ENCODE results near the gene PSMB2. TPM values are rescaled to one million over a fixed set of nuclear protein-coding genes. Genes with fewer than 3 reads are reported as not detected.

Gene PSMB2
- total RNA-seq, 1 donor from 2014 or later, result 98.6 TPM

GRCh38 chr1:35619237-35620121 lies 21.8 kb downstream of the PSMB2 start:
- Mint-ChIP-seq H3K9me3 (ENCODE audit: unreplicated experiment) (no peaks in the 10 kb centered on the region), H3K4me3 (ENCODE audit: unreplicated experiment) (no peak overlapping the region), H3K4me1 (ENCODE audit: low read depth, unreplicated experiment) (no peaks in the 10 kb centered on the region), H3K27ac (ENCODE audit: unreplicated experiment) (no peak overlapping the region), H3K36me3 (ENCODE audit: low read depth, unreplicated experiment) (peaks cover 15% of the 10 kb centered on the region), H3K27me3 (ENCODE audit: low read depth, unreplicated experiment) (no peaks in the 10 kb centered on the region)
- DNase-seq (ENCODE audit: low read depth) (no peak), FAIRE-seq (no peak)
- Histone ChIP-seq H4K20me1 (ENCODE audit: insufficient read depth, low read length) (peaks cover 77% of the 10 kb centered on the region), H2AFZ (ENCODE audit: low read depth, low read length) (no peak overlapping the region), H3K9me3 (ENCODE audit: insufficient read depth, low read depth, low read length) (no peaks in the 10 kb centered on the region), H3K27ac (ENCODE audit: low read depth, low read length) (no peak overlapping the region), H3K4me3 (ENCODE audit: insufficient read depth, low read depth, low read length) (no peak overlapping the region), H3K4me2 (ENCODE audit: low read length) (no peak overlapping the region), H3K36me3 (ENCODE audit: insufficient read depth, low read length) (peaks cover 15% of the 10 kb centered on the region), H3K79me2 (ENCODE audit: insufficient read depth, low read length) (peaks cover 75% of the 10 kb centered on the region), H3K27me3 (ENCODE audit: insufficient read depth, low read length) (no peaks in the 10 kb centered on the region), H3K9ac (ENCODE audit: low read length) (no peak overlapping the region), H3K4me1 (ENCODE audit: insufficient read depth, low read length) (no peaks in the 10 kb centered on the region)
- TF ChIP-seq CTCF (IDR thresholded peaks at IDR 0.05; ENCODE audit: insufficient read depth, low read depth, low read length), result no peak
- no peak for TF ChIP-seq EZH2 (IDR thresholded peaks at IDR 0.05; ENCODE audit: insufficient read depth, low read length)

- Mint-ChIP-seq H3K9me3 (ENCODE audit: unreplicated experiment) (no peaks in the 10 kb centered on the region), H3K4me1 (ENCODE audit: low read depth, unreplicated experiment) (no peaks in the 10 kb centered on the region), H3K4me3 (ENCODE audit: unreplicated experiment) (no peak overlapping the region), H3K27ac (ENCODE audit: unreplicated experiment) (no peak overlapping the region), H3K36me3 (ENCODE audit: low read depth, unreplicated experiment) (peaks cover 8% of the 10 kb centered on the region), H3K27me3 (ENCODE audit: low read depth, unreplicated experiment) (no peaks in the 10 kb centered on the region)
- Histone ChIP-seq H3K9ac (ENCODE audit: low read length) (no peak overlapping the region), H3K79me2 (ENCODE audit: insufficient read depth, low read length) (peaks cover 75% of the 10 kb centered on the region), H3K4me2 (ENCODE audit: low read length) (no peak overlapping the region), H2AFZ (ENCODE audit: low read depth, low read length) (no peak overlapping the region), H3K4me1 (ENCODE audit: insufficient read depth, low read length) (no peaks in the 10 kb centered on the region), H3K36me3 (ENCODE audit: insufficient read depth, low read length) (peaks cover 21% of the 10 kb centered on the region), H3K27ac (ENCODE audit: low read depth, low read length) (no peak overlapping the region), H3K27me3 (ENCODE audit: insufficient read depth, low read length) (no peaks in the 10 kb centered on the region), H3K9me3 (ENCODE audit: insufficient read depth, low read depth, low read length) (no peaks in the 10 kb centered on the region), H4K20me1 (ENCODE audit: insufficient read depth, low read length) (peaks cover 66% of the 10 kb centered on the region), H3K4me3 (ENCODE audit: insufficient read depth, low read depth, low read length) (no peak overlapping the region)
- TF ChIP-seq CTCF (IDR thresholded peaks at IDR 0.05; ENCODE audit: insufficient read depth, low read depth, low read length), result no peak
- no peak for TF ChIP-seq EZH2 (IDR thresholded peaks at IDR 0.05; ENCODE audit: insufficient read depth, low read length)
- DNase-seq (ENCODE audit: low read depth), result no peak
- FAIRE-seq, result no peak
Observed at GRCh38 chr1:35615440-35615839, 25.9 kb downstream of the PSMB2 start.

DNA sequence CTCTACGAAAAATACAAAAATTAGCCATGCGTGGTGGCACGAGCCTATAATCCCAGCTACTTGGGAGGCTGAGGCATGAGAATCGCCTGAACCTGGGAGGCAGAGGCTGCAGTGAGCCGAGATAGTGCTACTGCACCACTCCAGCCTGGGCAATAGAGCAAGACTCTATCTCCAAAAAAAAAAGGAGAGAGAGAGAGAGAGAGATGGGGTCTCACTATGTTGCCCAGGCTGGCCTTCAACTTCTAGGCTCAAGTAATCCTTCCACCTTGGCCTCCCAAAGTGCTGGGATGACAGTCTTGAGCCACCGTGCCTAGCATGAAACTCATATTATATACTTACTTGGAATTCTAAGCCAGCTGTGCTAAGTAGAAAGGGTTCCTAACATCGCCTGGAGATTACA lies 29.7 kb downstream of the PSMB2 start:
- peaks cover 61% of the 10 kb centered on the region for H4K20me1 ChIP-seq (ENCODE audit: insufficient read depth, low read length)
- no peak overlapping the region for H2AFZ ChIP-seq (ENCODE audit: low read depth, low read length)
- peaks cover 66% of the 10 kb centered on the region for H3K79me2 ChIP-seq (ENCODE audit: insufficient read depth, low read length)
- H3K27me3 Mint-ChIP-seq (ENCODE audit: low read depth, unreplicated experiment), result no peaks in the 10 kb centered on the region
- H3K36me3 ChIP-seq (ENCODE audit: insufficient read depth, low read length), result peaks cover 28% of the 10 kb centered on the region
- H3K4me1 Mint-ChIP-seq (ENCODE audit: low read depth, unreplicated experiment), result peaks cover 8% of the 10 kb centered on the region
- H3K4me3 ChIP-seq (ENCODE audit: insufficient read depth, low read depth, low read length), result no peak overlapping the region
- H3K27ac ChIP-seq (ENCODE audit: low read depth, low read length), result no peak overlapping the region
- no peaks in the 10 kb centered on the region for H3K9me3 ChIP-seq (ENCODE audit: insufficient read depth, low read depth, low read length)
- H3K9me3 Mint-ChIP-seq (ENCODE audit: unreplicated experiment), result no peaks in the 10 kb centered on the region
- FAIRE-seq, result no peak
- TF ChIP-seq EZH2 (IDR thresholded peaks at IDR 0.05; ENCODE audit: insufficient read depth, low read length), result no peak
- no peak for TF ChIP-seq CTCF (IDR thresholded peaks at IDR 0.05; ENCODE audit: insufficient read depth, low read depth, low read length)
- no peak overlapping the region for H3K4me2 ChIP-seq (ENCODE audit: low read length)
- H3K4me1 ChIP-seq (ENCODE audit: insufficient read depth, low read length), result peaks cover 3% of the 10 kb centered on the region
- DNase-seq (ENCODE audit: low read depth), result no peak
- no peak overlapping the region for H3K4me3 Mint-ChIP-seq (ENCODE audit: unreplicated experiment)
- no peak overlapping the region for H3K9ac ChIP-seq (ENCODE audit: low read length)
- H3K27me3 ChIP-seq (ENCODE audit: insufficient read depth, low read length), result no peaks in the 10 kb centered on the region
- peaks cover 26% of the 10 kb centered on the region for H3K36me3 Mint-ChIP-seq (ENCODE audit: low read depth, unreplicated experiment)
- H3K27ac Mint-ChIP-seq (ENCODE audit: unreplicated experiment), result no peak overlapping the region

All from astrocyte (in vitro differentiated cells and primary cell).